ENCODE data around the gene ERICH2. TPM values are rescaled to one million over a fixed set of nuclear protein-coding genes. Genes with fewer than 3 reads are reported as not detected.

The ERICH2 gene
- total and polyA plus RNA-seq, 2 experiments from 2014 or later, result 3.5 TPM; not detected in 1

DNA sequence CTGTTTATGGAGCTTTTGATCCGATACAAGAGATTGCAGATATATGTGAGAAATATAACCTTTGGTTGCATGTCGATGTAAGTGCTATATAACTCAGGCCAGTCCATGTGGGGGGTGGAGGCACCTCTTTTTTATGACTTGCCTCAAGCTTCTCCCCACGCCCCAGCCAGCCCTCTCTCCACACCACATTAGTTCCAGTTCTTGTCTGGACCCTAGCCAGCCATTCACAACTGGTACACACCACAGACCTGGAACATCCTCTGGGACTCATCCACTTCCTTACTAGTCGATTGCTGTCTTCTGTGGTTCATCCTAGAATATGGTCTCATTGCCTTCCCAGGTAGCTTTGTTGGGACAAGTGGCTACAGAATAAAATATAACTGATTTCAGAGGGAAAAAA is 77.5 kb downstream of the ERICH2 start:
- no peaks in the 10 kb centered on the region for H3F3A ChIP-seq (replicated peaks; ENCODE audit: low read depth)
- TF ChIP-seq CREB1 (CRISPR knock-in tag; IDR thresholded peaks at IDR 0.05; ENCODE audit: low read depth) (no peak), POLR2AphosphoS5 (IDR thresholded peaks at IDR 0.05; ENCODE audit: low read depth) (no peak), CTCF (conservative IDR thresholded peaks at IDR 0.05; ENCODE audit: low read depth in 2 of 2) (no peak), NANOG (IDR thresholded peaks at IDR 0.05; ENCODE audit: borderline replicate concordance) (no peak), STAT1 (IDR thresholded peaks at IDR 0.05; ENCODE audit: unreplicated experiment) (no peak), EZH2phosphoT487 (IDR thresholded peaks at IDR 0.05; ENCODE audit: unreplicated experiment) (no peak), ZNF331 (CRISPR knock-in tag; IDR thresholded peaks at IDR 0.05; ENCODE audit: low read depth) (no peak), ZNF114 (CRISPR knock-in tag; IDR thresholded peaks at IDR 0.05) (no peak), JUNB (IDR thresholded peaks at IDR 0.05; ENCODE audit: unreplicated experiment) (no peak), REST (IDR thresholded peaks at IDR 0.05; ENCODE audit: unreplicated experiment) (no peak), EZH2 (IDR thresholded peaks at IDR 0.05; ENCODE audit: low read depth, unreplicated experiment) (no peak)
- TF ChIP-seq, protein P1, sequence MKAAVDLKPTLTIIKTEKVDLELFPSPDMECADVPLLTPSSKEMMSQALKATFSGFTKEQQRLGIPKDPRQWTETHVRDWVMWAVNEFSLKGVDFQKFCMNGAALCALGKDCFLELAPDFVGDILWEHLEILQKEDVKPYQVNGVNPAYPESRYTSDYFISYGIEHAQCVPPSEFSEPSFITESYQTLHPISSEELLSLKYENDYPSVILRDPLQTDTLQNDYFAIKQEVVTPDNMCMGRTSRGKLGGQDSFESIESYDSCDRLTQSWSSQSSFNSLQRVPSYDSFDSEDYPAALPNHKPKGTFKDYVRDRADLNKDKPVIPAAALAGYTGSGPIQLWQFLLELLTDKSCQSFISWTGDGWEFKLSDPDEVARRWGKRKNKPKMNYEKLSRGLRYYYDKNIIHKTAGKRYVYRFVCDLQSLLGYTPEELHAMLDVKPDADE (IDR thresholded peaks at IDR 0.05), result no peak
- TF ChIP-seq, protein P2, sequence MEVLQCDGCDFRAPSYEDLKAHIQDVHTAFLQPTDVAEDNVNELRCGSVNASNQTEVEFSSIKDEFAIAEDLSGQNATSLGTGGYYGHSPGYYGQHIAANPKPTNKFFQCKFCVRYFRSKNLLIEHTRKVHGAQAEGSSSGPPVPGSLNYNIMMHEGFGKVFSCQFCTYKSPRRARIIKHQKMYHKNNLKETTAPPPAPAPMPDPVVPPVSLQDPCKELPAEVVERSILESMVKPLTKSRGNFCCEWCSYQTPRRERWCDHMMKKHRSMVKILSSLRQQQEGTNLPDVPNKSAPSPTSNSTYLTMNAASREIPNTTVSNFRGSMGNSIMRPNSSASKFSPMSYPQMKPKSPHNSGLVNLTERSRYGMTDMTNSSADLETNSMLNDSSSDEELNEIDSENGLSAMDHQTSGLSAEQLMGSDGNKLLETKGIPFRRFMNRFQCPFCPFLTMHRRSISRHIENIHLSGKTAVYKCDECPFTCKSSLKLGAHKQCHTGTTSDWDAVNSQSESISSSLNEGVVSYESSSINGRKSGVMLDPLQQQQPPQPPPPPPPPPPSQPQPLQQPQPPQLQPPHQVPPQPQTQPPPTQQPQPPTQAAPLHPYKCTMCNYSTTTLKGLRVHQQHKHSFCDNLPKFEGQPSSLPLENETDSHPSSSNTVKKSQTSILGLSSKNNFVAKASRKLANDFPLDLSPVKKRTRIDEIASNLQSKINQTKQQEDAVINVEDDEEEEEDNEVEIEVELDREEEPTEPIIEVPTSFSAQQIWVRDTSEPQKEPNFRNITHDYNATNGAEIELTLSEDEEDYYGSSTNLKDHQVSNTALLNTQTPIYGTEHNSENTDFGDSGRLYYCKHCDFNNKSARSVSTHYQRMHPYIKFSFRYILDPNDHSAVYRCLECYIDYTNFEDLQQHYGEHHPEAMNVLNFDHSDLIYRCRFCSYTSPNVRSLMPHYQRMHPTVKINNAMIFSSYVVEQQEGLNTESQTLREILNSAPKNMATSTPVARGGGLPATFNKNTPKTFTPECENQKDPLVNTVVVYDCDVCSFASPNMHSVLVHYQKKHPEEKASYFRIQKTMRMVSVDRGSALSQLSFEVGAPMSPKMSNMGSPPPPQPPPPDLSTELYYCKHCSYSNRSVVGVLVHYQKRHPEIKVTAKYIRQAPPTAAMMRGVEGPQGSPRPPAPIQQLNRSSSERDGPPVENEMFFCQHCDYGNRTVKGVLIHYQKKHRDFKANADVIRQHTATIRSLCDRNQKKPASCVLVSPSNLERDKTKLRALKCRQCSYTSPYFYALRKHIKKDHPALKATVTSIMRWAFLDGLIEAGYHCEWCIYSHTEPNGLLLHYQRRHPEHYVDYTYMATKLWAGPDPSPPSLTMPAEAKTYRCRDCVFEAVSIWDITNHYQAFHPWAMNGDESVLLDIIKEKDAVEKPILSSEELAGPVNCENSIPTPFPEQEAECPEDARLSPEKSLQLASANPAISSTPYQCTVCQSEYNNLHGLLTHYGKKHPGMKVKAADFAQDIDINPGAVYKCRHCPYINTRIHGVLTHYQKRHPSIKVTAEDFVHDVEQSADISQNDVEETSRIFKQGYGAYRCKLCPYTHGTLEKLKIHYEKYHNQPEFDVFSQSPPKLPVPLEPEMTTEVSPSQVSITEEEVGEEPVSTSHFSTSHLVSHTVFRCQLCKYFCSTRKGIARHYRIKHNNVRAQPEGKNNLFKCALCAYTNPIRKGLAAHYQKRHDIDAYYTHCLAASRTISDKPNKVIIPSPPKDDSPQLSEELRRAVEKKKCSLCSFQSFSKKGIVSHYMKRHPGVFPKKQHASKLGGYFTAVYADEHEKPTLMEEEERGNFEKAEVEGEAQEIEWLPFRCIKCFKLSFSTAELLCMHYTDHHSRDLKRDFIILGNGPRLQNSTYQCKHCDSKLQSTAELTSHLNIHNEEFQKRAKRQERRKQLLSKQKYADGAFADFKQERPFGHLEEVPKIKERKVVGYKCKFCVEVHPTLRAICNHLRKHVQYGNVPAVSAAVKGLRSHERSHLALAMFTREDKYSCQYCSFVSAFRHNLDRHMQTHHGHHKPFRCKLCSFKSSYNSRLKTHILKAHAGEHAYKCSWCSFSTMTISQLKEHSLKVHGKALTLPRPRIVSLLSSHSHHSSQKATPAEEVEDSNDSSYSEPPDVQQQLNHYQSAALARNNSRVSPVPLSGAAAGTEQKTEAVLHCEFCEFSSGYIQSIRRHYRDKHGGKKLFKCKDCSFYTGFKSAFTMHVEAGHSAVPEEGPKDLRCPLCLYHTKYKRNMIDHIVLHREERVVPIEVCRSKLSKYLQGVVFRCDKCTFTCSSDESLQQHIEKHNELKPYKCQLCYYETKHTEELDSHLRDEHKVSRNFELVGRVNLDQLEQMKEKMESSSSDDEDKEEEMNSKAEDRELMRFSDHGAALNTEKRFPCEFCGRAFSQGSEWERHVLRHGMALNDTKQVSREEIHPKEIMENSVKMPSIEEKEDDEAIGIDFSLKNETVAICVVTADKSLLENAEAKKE (CRISPR knock-in tag; IDR thresholded peaks at IDR 0.05), result no peak
- no peak for ATAC-seq
- no peak overlapping the region for H3K27ac ChIP-seq (ENCODE audit: low read depth)
- H3K27me3 Mint-ChIP-seq (ENCODE audit: insufficient read depth, low read depth, poor library complexity), result peaks cover 7% of the 10 kb centered on the region
- H2AFZ ChIP-seq, result no peak overlapping the region
- no peaks in the 10 kb centered on the region for H3K27me3 ChIP-seq (ENCODE audit: insufficient read depth)
- peaks cover 2% of the 10 kb centered on the region; the same call in 1 of the 3 replicates for H3K9me3 Mint-ChIP-seq
- no peak overlapping the region for H3K27ac Mint-ChIP-seq
- H3K9me2 ChIP-seq (ENCODE audit: insufficient read depth), result no peaks in the 10 kb centered on the region
- no peak overlapping the region for H3K4me3 ChIP-seq
- no peak overlapping the region for H3K4me2 ChIP-seq
- no peaks in the 10 kb centered on the region for H3K4me1 ChIP-seq (ENCODE audit: insufficient read depth)
- H3K79me2 ChIP-seq (replicated peaks; ENCODE audit: insufficient read depth), result no peaks in the 10 kb centered on the region
- DNase-seq (ENCODE audit: low spot score), result no peak
- H4K20me1 ChIP-seq (replicated peaks; ENCODE audit: insufficient read depth), result no peaks in the 10 kb centered on the region
- H3K36me3 ChIP-seq (ENCODE audit: insufficient read depth), result no peaks in the 10 kb centered on the region
- H3K36me3 Mint-ChIP-seq (ENCODE audit: low read depth), result 0 out of 3 replicates have a peak, but pooled peaks cover 3% of the 10 kb centered on the region
- no peak overlapping the region for H3K4me3 Mint-ChIP-seq
- no peaks in the 10 kb centered on the region for H3K4me1 Mint-ChIP-seq
